NCI-H345 treated with DMSO at 0.1 percent for 48 hours (cell line): ENCODE data around the gene C22orf23.

Experiments used
- DNase-seq: peaks from one replicate; lab custom pipeline; 2025; ENCODE audit not compliant: unreplicated experiment; lab: John Stamatoyannopoulos, UW

C22orf23 gene

GRCh38 chr22:37905534-37906363, 47.7 kb downstream of the C22orf23 start, which contains the start of gene MICALL1:
TSS of gene MICALL1 (plus strand) at chr22:37906297. CDS start at chr22:37906423, 126 bp downstream.
- DNase-seq: no peak

GRCh38 chr22:37904572-37905533, 48.5 kb downstream of the C22orf23 start:
- DNase-seq: no peak

GRCh38 chr22:37898441-37899181, 54.8 kb downstream of the C22orf23 start:
- no peak for DNase-seq

GRCh38 chr22:37897807-37898206, 55.6 kb downstream of the C22orf23 start:
- DNase-seq: no peak

- no peak for DNase-seq
Measured at GRCh38 chr22:37896939-37897338, 56.5 kb downstream of the C22orf23 start.

- DNase-seq: no peak
Measured at GRCh38 chr22:37896181-37896592, 57.2 kb downstream of the C22orf23 start.

- no peak for DNase-seq
Measured at GRCh38 chr22:37894939-37895670, 58.3 kb downstream of the C22orf23 start.

- no peak for DNase-seq
Measured at GRCh38 chr22:37893583-37893983, 59.8 kb downstream of the C22orf23 start.
